ENCODE measurements around the gene PRSS50.

- TF ChIP-seq POLR2AphosphoS5 (IDR thresholded peaks at IDR 0.05) (no peak), POLR2A (IDR thresholded peaks at IDR 0.05) (no peak)
Measured at GRCh38 chr3:46695962-46696894, 21.4 kb downstream of the PRSS50 start.
